GM20000 (cell line): ENCODE measurements around the gene APOA5.

ENCODE experiments used
- DNase-seq: peaks from one replicate; pipeline ENCODE4 v3.0.0; 2012; ENCODE audit warnings: low spot score
- TF ChIP-seq, protein P1 (sequence below): IDR thresholded peaks from 2 replicates; pipeline ENCODE4 v1.5.1; 2012; ENCODE audit warnings: mild to moderate bottlenecking, control low read depth; ENCODE audit errors: extremely low read depth, missing control alignments

Gene APOA5

DNA sequence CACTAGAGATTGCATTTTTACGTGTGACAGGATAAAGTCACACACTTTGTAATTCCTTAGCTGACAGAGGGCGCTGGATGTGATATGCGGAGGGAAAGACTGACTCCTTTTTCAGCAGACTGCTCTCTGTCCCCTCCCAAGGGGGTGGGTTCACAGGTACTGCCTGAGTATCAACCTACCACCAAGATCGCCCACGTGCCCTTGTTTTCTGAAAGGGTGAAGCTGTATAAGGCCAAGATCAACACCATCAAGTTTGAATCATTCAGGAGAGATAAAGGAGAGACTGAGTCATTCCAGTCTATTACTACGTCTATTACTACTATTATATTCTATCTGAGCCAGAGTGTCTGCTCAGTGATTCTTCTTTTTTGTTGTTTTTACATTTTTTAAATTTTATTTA lies 49.6 kb downstream of the APOA5 start:
- no peak for DNase-seq
- TF ChIP-seq, protein P1, sequence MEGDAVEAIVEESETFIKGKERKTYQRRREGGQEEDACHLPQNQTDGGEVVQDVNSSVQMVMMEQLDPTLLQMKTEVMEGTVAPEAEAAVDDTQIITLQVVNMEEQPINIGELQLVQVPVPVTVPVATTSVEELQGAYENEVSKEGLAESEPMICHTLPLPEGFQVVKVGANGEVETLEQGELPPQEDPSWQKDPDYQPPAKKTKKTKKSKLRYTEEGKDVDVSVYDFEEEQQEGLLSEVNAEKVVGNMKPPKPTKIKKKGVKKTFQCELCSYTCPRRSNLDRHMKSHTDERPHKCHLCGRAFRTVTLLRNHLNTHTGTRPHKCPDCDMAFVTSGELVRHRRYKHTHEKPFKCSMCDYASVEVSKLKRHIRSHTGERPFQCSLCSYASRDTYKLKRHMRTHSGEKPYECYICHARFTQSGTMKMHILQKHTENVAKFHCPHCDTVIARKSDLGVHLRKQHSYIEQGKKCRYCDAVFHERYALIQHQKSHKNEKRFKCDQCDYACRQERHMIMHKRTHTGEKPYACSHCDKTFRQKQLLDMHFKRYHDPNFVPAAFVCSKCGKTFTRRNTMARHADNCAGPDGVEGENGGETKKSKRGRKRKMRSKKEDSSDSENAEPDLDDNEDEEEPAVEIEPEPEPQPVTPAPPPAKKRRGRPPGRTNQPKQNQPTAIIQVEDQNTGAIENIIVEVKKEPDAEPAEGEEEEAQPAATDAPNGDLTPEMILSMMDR, result no peak

DNA sequence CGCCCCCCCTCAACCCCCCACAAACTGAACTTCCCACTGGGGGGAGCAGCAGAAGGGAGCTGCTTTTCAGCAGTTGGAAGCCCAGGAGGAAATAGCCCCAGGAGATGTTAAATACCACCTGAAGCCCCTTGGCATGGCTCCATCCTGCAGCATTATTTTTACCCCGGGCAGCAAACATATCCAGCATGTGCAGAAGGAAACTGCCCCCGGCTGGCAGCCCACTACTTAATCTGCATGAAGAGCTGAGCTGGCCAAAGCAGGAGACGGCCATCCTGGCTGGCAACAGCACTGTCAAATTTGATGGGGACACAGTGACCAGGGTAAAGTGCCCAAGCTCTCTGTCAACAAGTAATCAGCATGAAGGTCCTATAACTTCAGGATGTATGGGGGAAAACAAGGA lies 50.9 kb downstream of the APOA5 start:
- no peak for DNase-seq
- TF ChIP-seq, protein P1, result no peak
